NCI-H774 (cell line): ENCODE results near the gene AADACL4.
A peak's percentile ranks its signal among the peaks of the same experiment; 100 is the strongest.

Experiments
- DNase-seq: peaks from one replicate; lab custom pipeline; 2025; lab: John Stamatoyannopoulos, UW

Gene AADACL4

DNA sequence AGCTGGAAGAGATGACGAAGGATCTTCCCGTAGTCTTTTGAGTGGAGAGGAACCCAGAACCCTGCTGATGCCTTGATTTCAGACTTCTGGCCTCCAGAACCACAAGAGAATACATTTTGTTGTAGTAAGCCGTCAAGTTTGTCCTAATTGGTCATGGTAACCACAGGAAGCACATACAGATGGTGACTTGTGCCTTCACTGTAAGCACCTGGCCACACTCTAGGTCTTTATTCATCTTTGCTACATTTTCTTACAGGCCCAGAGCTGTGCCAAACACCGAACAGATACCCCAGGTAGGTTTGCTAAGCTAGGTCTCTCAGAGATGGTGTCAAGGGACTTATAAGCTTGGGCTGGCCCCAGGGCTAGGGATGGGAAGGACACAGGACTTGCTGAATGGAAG is 30.7 kb upstream of the AADACL4 start:
- DNase-seq: no peak

DNA sequence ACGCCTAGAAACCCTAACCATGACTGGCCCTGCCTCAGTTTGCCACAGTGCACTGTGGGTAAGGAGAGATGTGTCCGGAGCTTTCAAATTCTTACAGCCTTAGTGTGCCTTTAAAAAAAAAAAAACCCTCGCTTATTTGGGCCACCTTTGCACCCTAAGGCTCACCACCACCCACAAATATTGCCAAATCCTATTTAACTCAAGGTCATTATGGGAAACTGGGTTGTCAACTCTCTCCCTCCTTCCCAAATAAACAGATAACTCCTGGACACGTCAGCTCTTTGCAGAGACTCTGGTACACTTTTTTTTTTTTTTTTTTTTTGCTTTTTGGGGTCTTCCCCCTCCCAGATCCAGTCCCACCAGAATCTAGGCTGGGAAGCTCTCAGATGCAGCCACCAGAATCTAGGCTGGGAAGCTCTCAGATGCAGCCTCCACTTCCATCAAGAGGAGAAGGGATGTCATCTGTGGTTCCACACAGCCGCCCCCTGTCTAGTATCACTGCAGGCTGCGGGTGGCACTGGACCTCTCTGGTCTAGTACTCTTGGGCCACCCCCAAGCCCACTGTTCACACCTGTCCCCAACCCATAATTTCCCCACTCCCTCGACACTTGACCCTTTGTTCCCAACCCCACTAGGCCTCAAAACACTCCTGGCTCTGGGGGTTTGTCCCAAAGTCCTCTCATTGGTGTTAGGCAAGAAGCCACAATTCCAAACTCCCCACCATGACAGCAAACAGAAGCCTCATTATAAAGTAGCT is 29.3 kb upstream of the AADACL4 start:
- DNase-seq: no peak

DNA sequence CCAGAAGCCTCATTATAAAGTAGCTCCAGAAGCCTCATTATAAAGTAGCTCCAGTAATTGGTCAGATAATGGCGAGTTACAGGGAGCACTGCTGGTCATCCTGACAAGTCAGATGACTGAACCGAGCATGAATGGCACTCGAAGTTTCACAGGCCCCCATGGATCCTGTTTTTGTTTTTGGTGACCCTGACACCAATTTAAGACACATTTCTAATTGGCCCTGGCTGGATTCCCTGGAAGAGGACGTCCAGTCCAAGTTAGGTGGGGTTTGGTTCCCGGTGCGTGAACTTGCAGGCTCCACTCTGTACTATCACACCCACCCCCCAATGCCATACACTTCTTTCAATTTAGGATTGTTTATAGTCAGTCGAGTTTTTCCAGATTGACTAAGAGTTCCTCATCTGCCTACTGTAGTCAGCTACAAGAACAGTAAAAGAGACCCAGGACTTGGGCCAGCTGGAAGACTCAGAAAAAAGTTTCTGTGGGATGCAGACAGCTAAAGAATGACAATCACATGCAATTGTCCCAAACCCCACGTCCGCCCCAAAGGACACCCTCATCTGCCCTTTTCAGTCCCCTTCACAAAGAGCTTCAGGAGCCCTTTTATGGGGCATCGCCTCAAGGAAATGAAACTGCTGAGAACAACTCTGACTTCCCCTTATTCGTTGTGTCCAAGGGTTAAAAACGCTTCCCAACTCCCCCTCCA is 28.6 kb upstream of the AADACL4 start:
- no peak for DNase-seq

DNA sequence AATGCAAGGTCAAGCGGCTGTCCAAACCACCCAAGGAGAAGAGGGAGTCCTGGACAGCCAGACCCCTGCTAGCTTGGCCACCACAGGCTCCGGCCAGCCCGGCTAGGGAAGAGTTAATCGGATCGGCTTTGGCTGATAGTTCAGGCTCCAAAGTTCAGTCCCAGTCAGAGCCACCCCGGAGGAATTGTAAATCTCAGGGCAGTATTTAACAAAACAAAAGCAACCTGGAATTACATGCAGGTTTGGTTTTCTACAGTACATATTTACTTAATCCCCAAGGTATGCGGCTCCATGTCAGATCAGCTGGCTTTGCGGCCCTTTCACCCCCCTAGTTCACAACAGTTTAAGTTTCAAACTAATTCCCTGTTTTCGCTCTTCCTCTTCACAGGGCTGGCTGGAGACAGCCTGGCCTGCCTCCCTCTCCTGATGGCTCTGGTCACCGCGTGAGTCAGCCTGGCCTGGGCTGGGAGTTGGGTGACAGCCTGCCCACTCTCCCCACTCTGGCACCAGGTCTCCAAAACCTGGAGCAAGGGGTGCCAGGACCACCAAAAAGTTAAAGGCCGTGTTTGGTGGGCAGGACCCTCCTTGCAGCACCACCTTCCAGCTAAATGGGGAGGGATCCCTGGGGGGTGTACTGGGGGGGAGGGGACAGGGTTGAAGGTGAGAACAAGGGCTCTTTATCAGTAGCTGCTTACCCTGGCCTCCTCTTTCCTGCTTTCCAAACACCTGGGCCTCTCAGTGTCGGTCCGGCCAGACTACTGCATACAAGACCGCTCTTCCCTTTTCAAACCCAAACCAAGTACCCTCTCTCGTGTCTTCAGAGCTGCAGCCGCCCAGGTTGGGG is 27.8 kb upstream of the AADACL4 start:
- no peak for DNase-seq

- DNase-seq: no peak
Measured at GRCh38 chr1:12616709-12617373, 27.0 kb upstream of the AADACL4 start.

GRCh38 chr1:12617511-12617900 is 26.4 kb upstream of the AADACL4 start:
- DNase-seq: no peak

- DNase-seq: peak; percentile 39
Measured at GRCh38 chr1:12617901-12618660, 25.8 kb upstream of the AADACL4 start, which contains the start of gene DHRS3. Gene DHRS3 (minus strand): TSS chr1:12618210. CDS start chr1:12617348, 862 bp downstream.

- no peak for DNase-seq
Measured at GRCh38 chr1:12618661-12618964, 25.3 kb upstream of the AADACL4 start.

DNA sequence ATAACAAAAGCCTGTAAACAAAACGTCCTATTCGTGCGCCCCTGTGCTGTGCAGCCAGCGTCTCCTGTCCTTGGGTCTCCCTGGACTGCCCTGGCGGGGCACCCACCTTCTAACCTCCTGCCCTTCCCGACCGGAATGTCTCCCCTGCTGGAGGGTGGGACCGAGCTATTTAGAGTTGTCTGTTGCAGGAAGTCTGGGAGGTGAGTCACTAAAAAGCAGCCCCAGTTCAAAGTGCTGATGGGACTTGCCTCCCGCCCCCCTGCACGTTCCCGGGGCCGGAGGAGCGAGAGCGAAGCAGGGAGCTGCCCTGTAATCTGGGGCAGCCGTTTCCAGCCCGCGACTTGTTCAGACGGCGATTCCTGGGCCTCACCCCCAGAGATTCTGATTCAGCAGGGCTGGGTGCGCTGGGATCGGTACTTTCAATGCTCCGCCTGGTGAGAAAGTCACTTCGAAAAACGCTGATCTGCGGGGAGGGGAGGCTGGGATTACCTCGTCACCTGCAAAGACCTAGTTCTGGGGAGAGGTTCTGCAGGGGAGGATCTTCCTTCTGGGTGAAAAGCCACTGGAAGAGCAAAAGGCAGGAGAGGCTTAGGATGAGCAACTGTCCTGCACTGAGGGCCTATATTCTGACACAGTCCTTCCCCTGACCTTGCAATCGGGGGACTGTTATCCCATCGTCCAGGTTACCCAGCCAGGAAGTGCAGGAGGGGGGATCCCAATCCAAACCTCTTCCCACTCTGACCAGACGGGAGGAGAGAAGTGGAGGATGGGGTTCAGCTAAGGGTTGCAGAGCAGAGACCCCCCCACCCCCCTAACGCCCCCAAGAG is 24.7 kb upstream of the AADACL4 start:
- DNase-seq: no peak

GRCh38 chr1:12619792-12620487 is 23.9 kb upstream of the AADACL4 start:
- DNase-seq: no peak

DNA sequence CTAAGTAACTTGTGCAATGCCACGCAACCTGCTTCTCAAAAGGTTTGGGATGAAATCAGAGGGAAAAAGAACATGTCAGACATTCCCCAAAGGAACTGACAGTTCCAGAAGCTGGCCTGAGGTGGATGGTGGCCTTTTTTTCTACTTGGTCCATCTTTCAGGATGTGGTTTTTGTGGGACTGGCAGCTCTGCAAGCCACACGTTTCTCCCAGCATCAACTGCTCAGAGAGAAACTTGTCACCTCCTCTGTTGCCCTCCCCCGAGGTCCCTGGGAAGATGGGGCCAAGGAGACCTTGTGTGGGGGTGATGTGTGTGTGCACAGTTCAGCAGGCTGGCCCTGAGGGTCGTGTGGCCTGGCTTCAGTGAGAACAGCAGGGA is 23.4 kb upstream of the AADACL4 start:
- DNase-seq: no peak

GRCh38 chr1:12620931-12621330 is 23.0 kb upstream of the AADACL4 start:
- no peak for DNase-seq

DNA sequence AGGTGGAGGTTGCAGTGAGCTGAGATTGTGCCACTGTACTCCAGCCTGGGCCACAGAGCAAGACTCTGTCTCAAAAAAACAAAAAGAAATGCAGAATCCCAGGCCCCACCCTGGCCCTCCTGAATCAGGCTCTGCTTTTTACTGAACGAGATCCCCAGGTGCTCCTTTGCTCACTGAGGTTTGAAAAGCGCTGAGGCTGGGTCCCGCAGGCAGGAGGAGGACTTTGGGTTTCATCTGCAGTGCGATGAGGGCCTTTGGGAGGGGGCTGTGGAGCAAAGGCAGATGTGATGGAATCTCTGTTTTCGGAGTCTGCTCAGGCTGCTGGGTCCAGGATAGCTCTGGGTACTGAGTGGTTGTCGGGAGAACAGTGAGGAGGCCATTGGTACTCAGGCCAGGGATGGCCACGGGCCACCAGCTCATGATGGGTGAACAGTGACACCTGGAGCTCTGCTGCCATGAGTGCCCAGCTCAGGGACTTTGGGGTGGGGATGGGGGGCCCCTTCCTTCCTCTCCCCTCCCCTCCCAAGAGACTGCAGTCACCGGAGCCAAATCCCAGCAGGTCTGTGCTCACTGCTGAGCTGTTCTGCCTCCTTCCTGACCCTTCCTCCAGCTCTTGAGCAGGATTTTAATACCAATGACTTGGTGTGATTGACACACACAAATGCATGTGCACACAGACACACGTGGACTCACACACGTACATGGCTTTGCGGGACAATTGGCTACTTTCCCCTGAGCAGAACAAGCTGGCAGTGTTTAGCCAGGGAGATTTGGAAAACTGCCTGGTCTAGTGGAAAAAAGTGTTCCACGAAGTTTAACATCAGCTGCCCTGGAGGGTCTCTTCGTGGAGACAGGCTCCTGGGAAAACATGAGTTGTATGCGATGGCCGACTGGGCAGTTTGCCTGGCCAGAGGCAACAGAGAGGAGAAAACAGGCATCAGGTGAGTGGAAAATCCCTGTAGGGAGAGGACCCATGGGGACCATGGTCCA is 22.2 kb upstream of the AADACL4 start:
- no peak for DNase-seq

DNA sequence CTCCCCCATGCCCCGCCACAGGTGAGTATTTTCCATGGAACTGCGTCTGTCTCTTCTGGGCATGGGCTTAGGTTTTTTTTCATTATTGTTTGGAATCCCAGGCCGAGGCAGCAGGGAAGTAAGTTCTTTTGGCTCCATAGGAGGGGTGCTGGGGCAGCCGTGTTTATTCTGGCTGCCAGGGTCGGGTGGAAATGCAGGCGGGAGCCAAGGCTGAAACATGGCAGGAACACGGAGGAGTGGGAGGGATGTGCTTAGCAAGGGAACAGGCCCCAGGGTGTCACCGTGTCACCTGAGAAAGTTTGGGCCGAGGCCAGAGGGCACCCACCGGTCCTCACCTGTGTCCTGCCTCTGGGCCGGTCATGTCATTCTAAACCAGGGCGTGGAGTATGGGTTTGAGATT is 21.4 kb upstream of the AADACL4 start:
- no peak for DNase-seq

DNA sequence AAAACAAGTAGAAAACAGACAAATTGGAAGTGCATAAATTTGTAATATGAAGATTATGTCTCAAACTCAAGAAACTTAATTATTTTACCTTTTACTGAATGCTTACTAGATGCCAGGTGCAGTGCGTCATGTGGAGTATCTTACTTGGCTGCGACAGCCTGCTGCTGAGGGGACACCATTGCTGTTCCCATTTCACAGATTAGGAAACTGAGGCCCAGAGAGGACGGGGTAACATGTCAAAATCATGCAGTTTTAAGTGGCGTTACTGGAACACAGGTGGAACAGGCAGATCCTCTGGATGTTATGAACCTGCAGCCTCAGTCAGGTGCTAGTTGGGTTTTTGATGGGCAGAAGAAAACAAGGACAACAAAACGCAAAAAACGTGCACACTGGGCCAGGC is 18.6 kb upstream of the AADACL4 start:
- DNase-seq: no peak

DNA sequence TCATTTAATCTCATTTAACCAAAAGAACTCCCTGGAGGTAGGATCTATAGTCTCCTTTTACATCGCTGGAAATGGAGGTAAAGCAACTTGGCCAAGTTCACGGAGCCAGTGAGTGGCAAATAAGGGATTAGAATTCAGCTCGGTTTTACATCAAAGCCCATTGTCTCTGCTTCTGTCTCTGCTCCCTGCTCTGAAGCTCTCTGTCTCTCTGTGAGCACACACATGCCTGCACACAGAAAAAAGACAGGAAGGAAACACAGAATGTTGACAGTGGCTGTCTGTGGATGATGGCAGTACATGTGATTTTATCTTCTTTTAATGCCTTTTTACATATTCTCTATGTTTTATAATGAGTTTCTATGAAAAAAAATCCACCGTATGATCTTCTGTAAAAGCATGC is 17.0 kb upstream of the AADACL4 start:
- no peak for DNase-seq

DNA sequence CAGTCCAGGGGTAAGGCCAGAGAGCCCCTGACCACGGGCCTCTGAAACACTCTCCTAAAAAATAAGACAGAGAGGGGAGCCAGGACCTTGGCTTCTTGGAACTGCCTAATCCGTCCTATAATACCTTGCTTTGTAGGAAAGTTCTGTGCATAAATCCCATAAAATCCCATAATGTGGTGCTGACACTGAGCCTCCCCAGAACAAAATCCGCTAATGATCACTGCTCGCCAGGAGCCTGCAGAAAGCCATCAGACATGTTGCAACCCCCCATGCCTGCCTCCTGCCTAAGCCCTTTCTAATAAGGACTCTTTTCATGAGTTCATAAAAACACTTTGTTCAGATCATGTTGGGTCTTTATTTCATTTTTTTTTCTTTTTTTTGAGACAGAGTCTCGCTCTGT is 16.6 kb upstream of the AADACL4 start:
- DNase-seq: no peak

DNA sequence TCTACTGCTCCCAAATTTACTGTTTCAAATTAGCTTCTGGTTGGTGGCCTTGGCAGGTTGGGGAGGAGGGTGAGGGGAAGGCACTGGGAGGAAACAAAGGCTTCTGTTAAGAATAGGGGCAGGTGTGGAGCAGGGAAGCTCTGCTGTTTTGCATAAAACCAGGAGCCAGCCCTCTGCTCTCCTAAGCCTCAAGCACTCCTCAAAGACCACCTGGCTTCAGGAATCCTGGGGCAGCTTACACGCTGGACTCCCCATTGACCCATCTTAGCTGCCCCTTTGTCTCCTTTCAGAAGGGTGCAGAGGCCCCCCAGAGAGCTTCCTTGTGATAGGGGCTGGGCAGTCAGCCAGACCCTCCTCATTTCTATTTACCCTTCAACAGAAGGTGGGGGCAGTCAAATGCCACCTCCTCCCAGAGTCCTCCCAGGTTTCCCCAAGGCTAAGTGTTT is 14.4 kb upstream of the AADACL4 start:
- no peak for DNase-seq
